Tibial nerve (tissue), 4 donors: ENCODE data around the gene CDH4. TPM values are rescaled to one million over a fixed set of nuclear protein-coding genes. Genes with fewer than 3 reads are reported as not detected.

Source experiments
- DNase-seq, 2 donors: peaks; one replicate each; pipeline ENCODE4 v3.0.0-alpha.2; 2019; ENCODE audit warnings: low spot score in 2 of 2
- H3K27ac ChIP-seq, 4 donors: fragments of 200-600 bp; sonication (generic) in 3 of 4; one replicate each; pipeline ENCODE4 v1.5.1; 2017 to 2019; ENCODE audit warnings: mild to moderate bottlenecking in 1 of 4
- H3K27me3 ChIP-seq, 2 donors: fragments of 200-600 bp; sonication (generic) in 1 of 2; one replicate each; pipeline versions ENCODE4 v1.5.1 to v1.6.0; 2017 to 2019
- H3K36me3 ChIP-seq, 3 donors: fragments of 200-600 bp; sonication (generic); one replicate each; pipeline ENCODE4 v1.5.1; 2018 to 2019
- H3K4me1 ChIP-seq, 4 donors: fragments of 200-600 bp; sonication (generic) in 3 of 4; one replicate each; pipeline ENCODE4 v1.5.1; 2017 to 2019
- H3K4me3 ChIP-seq, 4 donors: fragments of 200-600 bp; sonication (generic) in 3 of 4; one replicate each; pipeline ENCODE4 v1.5.1; 2017 to 2019; ENCODE audit warnings: mild to moderate bottlenecking in 1 of 4, moderate library complexity in 1 of 4
- H3K9me3 ChIP-seq, 4 donors: fragments of 200-600 bp; sonication (generic) in 3 of 4; one replicate each; pipeline ENCODE4 v1.5.1; 2017 to 2019
- EP300 ChIP-seq, 2 donors: sonication (generic); formaldehyde crosslinking; IDR thresholded peaks; one replicate each; pipeline ENCODE4 v1.6.1; 2017; ENCODE audit warnings: antibody characterized with exemption in 2 of 2, mild to moderate bottlenecking in 1 of 2
- POLR2A ChIP-seq, 2 donors: fragments of 450-650 bp; IDR thresholded peaks; one replicate each; pipeline ENCODE4 v1.6.1; 2017; ENCODE audit warnings: antibody characterized with exemption in 2 of 2, mild to moderate bottlenecking in 2 of 2, moderate library complexity in 2 of 2
- WGBS, 2 donors: methylation state at CpG; one replicate each; pipeline ENCODE4 v1.1.5; 2018; 5-methylcytosine and 5-hydroxymethylcytosine counted together
- total RNA-seq, 4 donors: library from RNA; depleted of rRNA; stranded (reverse); fragments of >200 nt; gene quantifications; one replicate each; pipeline ENCODE4 v1.1.0, GENCODE V29; 2016
- TF ChIP-seq, protein P1 (sequence below), 5 experiments: fragments of 200-600 bp in 3 of 5; fragments of 450-650 bp in 2 of 5; sonication (generic) in 3 of 5; IDR thresholded peaks; one replicate each; pipeline ENCODE4 v1.5.1; 2016 to 2019; ENCODE audit warnings: antibody characterized with exemption in 5 of 5, mild to moderate bottlenecking in 3 of 5, moderate library complexity in 2 of 5

CDH4 gene
- total RNA-seq, 4 donors from 2014 or later = 0.78 to 2.3 (median 1.0) TPM

- no peaks in the 10 kb centered on the region for H3K4me1 ChIP-seq
- H3K9me3 ChIP-seq = no peaks in the 10 kb centered on the region
- no peak overlapping the region for H3K4me3 ChIP-seq
- no peak overlapping the region for H3K27ac ChIP-seq
- DNase-seq = peak in 1 of 2 donors; percentile 5
- WGBS, 2 donors = 66 to 79% methylated on average over 9 of the region's 10 CpGs
- H3K36me3 ChIP-seq = no peaks in the 10 kb centered on the region
- TF ChIP-seq, protein P1, sequence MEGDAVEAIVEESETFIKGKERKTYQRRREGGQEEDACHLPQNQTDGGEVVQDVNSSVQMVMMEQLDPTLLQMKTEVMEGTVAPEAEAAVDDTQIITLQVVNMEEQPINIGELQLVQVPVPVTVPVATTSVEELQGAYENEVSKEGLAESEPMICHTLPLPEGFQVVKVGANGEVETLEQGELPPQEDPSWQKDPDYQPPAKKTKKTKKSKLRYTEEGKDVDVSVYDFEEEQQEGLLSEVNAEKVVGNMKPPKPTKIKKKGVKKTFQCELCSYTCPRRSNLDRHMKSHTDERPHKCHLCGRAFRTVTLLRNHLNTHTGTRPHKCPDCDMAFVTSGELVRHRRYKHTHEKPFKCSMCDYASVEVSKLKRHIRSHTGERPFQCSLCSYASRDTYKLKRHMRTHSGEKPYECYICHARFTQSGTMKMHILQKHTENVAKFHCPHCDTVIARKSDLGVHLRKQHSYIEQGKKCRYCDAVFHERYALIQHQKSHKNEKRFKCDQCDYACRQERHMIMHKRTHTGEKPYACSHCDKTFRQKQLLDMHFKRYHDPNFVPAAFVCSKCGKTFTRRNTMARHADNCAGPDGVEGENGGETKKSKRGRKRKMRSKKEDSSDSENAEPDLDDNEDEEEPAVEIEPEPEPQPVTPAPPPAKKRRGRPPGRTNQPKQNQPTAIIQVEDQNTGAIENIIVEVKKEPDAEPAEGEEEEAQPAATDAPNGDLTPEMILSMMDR (IDR thresholded peaks at IDR 0.05) = no peak
- TF ChIP-seq POLR2A (IDR thresholded peaks at IDR 0.05) (no peak), EP300 (IDR thresholded peaks at IDR 0.05) (no peak)
- H3K27me3 ChIP-seq = no peaks in the 10 kb centered on the region
These were observed 685.3 kb downstream of the CDH4 start for GRCh38 chr20:61937146-61937962.

GRCh38 chr20:61937963-61938838 lies 686.1 kb downstream of the CDH4 start:
- H3K27me3 ChIP-seq = no peaks in the 10 kb centered on the region
- no peaks in the 10 kb centered on the region for H3K9me3 ChIP-seq
- TF ChIP-seq EP300 (IDR thresholded peaks at IDR 0.05) (no peak), POLR2A (IDR thresholded peaks at IDR 0.05) (no peak)
- TF ChIP-seq, protein P1 (IDR thresholded peaks at IDR 0.05) = no peak
- H3K4me1 ChIP-seq = no peaks in the 10 kb centered on the region
- H3K36me3 ChIP-seq = no peaks in the 10 kb centered on the region
- 83 to 94% methylated on average over 10 to 17 of the region's 31 CpGs for WGBS, 2 donors
- H3K4me3 ChIP-seq = no peak overlapping the region
- peak in 1 of 2 donors; percentile 8 for DNase-seq
- no peak overlapping the region for H3K27ac ChIP-seq

DNA sequence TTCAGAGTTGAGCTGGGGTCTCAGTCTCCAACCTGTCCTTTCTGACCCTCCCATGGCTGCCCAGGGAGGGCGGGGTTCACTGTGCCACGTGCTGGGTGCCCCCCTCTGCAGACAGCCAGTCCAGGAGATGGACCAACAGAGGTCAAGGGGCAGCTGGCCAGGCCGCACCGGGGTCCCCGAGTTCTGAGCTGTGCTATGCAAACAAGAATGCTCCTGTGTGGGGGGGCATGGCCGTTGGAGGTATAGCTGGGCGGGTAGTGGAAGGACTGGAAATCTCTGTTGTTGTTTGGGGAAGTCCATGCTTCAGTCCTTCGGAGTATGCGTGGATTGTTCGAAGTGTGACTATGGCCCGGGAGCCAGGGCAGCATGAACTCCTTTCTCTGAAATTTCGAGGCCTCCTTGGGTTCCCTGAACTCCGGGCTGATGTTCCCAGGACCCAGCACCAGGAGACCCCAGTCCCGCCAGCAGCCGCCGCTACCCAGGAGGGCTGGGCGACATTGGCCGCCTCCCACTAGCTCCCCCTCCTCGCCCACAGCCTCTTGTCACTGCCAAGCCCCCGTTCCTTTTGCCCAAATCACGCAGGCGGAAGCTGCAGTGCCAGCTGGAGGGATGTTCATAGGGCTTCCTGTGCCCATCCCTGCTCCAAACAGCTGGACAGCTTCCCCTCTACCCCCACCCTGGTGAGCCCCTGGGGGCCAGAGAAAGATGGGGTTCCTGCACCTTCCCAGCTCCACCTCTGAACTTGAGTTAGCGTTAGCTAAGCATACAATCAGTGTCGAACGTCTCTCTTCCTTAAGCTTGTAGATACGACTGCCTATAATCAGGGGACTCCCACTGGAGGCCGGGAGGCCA lies 687.0 kb downstream of the CDH4 start:
- WGBS, 2 donors = 78 to 82% methylated on average over 23 to 27 of the region's 27 CpGs
- H3K27ac ChIP-seq = no peak overlapping the region
- H3K4me3 ChIP-seq = no peak overlapping the region
- no peaks in the 10 kb centered on the region for H3K27me3 ChIP-seq
- no peaks in the 10 kb centered on the region for H3K36me3 ChIP-seq
- TF ChIP-seq POLR2A (IDR thresholded peaks at IDR 0.05) (no peak), EP300 (IDR thresholded peaks at IDR 0.05) (no peak)
- TF ChIP-seq, protein P1 (IDR thresholded peaks at IDR 0.05) = no peak
- H3K4me1 ChIP-seq = no peaks in the 10 kb centered on the region
- DNase-seq = peak in 1 of 2 donors; percentile 6
- no peaks in the 10 kb centered on the region for H3K9me3 ChIP-seq

GRCh38 chr20:61939691-61940360 lies 687.8 kb downstream of the CDH4 start:
- Histone ChIP-seq H3K27ac (no peak overlapping the region), H3K4me3 (no peak overlapping the region), H3K27me3 (no peaks in the 10 kb centered on the region), H3K9me3 (no peaks in the 10 kb centered on the region), H3K36me3 (no peaks in the 10 kb centered on the region), H3K4me1 (no peaks in the 10 kb centered on the region)
- 74 to 80% methylated on average over 13 of the region's 13 CpGs for WGBS, 2 donors
- TF ChIP-seq POLR2A (IDR thresholded peaks at IDR 0.05) = no peak
- TF ChIP-seq, protein P1 (IDR thresholded peaks at IDR 0.05) = no peak
- no peak for TF ChIP-seq EP300 (IDR thresholded peaks at IDR 0.05)
- DNase-seq = no peak
